Activated naive CD4-positive, alpha-beta T cell treated with anti-CD3 and anti-CD28 coated beads for 36 hours (primary cell): ENCODE measurements around the gene PLB1. TPM values are rescaled to one million over a fixed set of nuclear protein-coding genes. Genes with fewer than 3 reads are reported as not detected.

ENCODE experiments used
- CTCF ChIA-PET: fragments of 350-600 bp; sonication (Branson Sonifier 250); formaldehyde crosslinking; loops from one replicate; lab custom pipeline; 2021; ENCODE audit warnings: antibody characterized with exemption; lab: Charles Lee
- DNase-seq: peaks from one replicate; pipeline ENCODE4 v3.0.0-alpha.2; 2020
- H3K27ac Mint-ChIP-seq: one replicate; pipeline ENCODE4 v1.8.0; 2021; ENCODE audit warnings: mild to moderate bottlenecking, mixed read lengths
- H3K27me3 Mint-ChIP-seq: one replicate; pipeline ENCODE4 v1.8.0; 2021; ENCODE audit warnings: low read depth, mixed read lengths
- H3K36me3 Mint-ChIP-seq: one replicate; pipeline ENCODE4 v1.8.0; 2021; ENCODE audit warnings: low read depth, mixed read lengths
- H3K4me1 Mint-ChIP-seq: one replicate; pipeline ENCODE4 v1.8.0; 2021; ENCODE audit warnings: low read depth, mixed read lengths
- H3K4me3 Mint-ChIP-seq: one replicate; pipeline ENCODE4 v1.8.0; 2021; ENCODE audit warnings: mild to moderate bottlenecking, moderate library complexity, mixed read lengths
- H3K9me3 Mint-ChIP-seq: one replicate; pipeline ENCODE4 v1.8.0; 2021; ENCODE audit warnings: mixed read lengths
- intact Hi-C: fragments of 100-400 bp; cut with micrococcal nuclease; formaldehyde crosslinking; loops from one replicate; pipeline ENCODE4 v1.15.1; 2023
- total RNA-seq, 2 experiments: library from RNA; stranded (reverse); gene quantifications; one replicate each; pipeline ENCODE4 v1.2.3, GENCODE V29; 2021

PLB1 gene
- total RNA-seq, 2 experiments from 2014 or later, result 1.3 to 1.6 TPM

- Mint-ChIP-seq H3K27me3 (no peaks in the 10 kb centered on the region), H3K36me3 (no peaks in the 10 kb centered on the region), H3K9me3 (no peaks in the 10 kb centered on the region), H3K27ac (no peak overlapping the region), H3K4me3 (no peak overlapping the region), H3K4me1 (no peaks in the 10 kb centered on the region)
- CTCF ChIA-PET, result interaction anchor here (1.6 kb wide), 1 partner anchor 10 kb away, joined by 3 read pairs; no protein-coding TSS in a partner anchor
- intact Hi-C loops, result no loop called here
- no peak for DNase-seq
Measured at GRCh38 chr2:28558918-28559317, 63.1 kb downstream of the PLB1 start.

GRCh38 chr2:28563869-28564268 lies 68.0 kb downstream of the PLB1 start:
- intact Hi-C loops, result loop anchor here (10.0 kb wide), 1 partner anchor 809 kb away; no protein-coding TSS in a partner anchor
- Mint-ChIP-seq H3K27me3 (no peaks in the 10 kb centered on the region), H3K4me1 (peaks cover 8% of the 10 kb centered on the region), H3K4me3 (no peak overlapping the region), H3K27ac (no peak overlapping the region), H3K36me3 (no peaks in the 10 kb centered on the region), H3K9me3 (no peaks in the 10 kb centered on the region)
- DNase-seq, result no peak
- CTCF ChIA-PET, result interaction anchor here (0.6 kb wide), 1 partner anchor 61 kb away, joined by 3 read pairs; no protein-coding TSS in a partner anchor

- no peaks in the 10 kb centered on the region for H3K9me3 Mint-ChIP-seq
- H3K27me3 Mint-ChIP-seq, result no peaks in the 10 kb centered on the region
- CTCF ChIA-PET, result interaction anchor here (0.6 kb wide), 1 partner anchor 61 kb away, joined by 3 read pairs; no protein-coding TSS in a partner anchor
- no peak overlapping the region for H3K4me3 Mint-ChIP-seq
- intact Hi-C loops, result loop anchor here (10.0 kb wide), 1 partner anchor 810 kb away; no protein-coding TSS in a partner anchor
- no peak overlapping the region for H3K27ac Mint-ChIP-seq
- DNase-seq, result no peak
- H3K4me1 Mint-ChIP-seq, result peaks cover 8% of the 10 kb centered on the region
- no peaks in the 10 kb centered on the region for H3K36me3 Mint-ChIP-seq
Measured at GRCh38 chr2:28564346-28564745, 68.5 kb downstream of the PLB1 start.

- Mint-ChIP-seq H3K27me3 (no peaks in the 10 kb centered on the region), H3K9me3 (no peaks in the 10 kb centered on the region), H3K36me3 (no peaks in the 10 kb centered on the region), H3K27ac (no peak overlapping the region), H3K4me3 (no peak overlapping the region), H3K4me1 (peaks cover 8% of the 10 kb centered on the region)
- CTCF ChIA-PET, result interaction anchor here (0.7 to 1.3 kb wide), 2 partner anchors 15 to 331 kb away, joined by 3 to 4 read pairs; no protein-coding TSS in a partner anchor
- no peak for DNase-seq
- intact Hi-C loops, result loop anchor here (5.0 to 10.0 kb wide), 4 partner anchors 447 to 810 kb away; partner anchors contain the start of gene CLIP4
Measured at GRCh38 chr2:28565033-28565432, 69.2 kb downstream of the PLB1 start.

GRCh38 chr2:28565720-28566295 lies 69.9 kb downstream of the PLB1 start:
- no peaks in the 10 kb centered on the region for H3K36me3 Mint-ChIP-seq
- intact Hi-C loops, result loop anchor here (1.0 to 10.0 kb wide), 8 partner anchors 18 to 811 kb away; partner anchors contain the start of genes CLIP4, TRMT61B and WDR43
- no peaks in the 10 kb centered on the region for H3K27me3 Mint-ChIP-seq
- H3K4me3 Mint-ChIP-seq, result peak overlapping the region; percentile 83
- no peak overlapping the region for H3K27ac Mint-ChIP-seq
- DNase-seq, result no peak
- peaks cover 8% of the 10 kb centered on the region for H3K4me1 Mint-ChIP-seq
- CTCF ChIA-PET, result interaction anchor here (0.5 to 3.1 kb wide), 17 partner anchors 8 to 677 kb away, joined by 3 to 21 read pairs (median 4); no protein-coding TSS in a partner anchor
- peaks cover 1% of the 10 kb centered on the region for H3K9me3 Mint-ChIP-seq

GRCh38 chr2:28566521-28567041 lies 70.7 kb downstream of the PLB1 start:
- Mint-ChIP-seq H3K9me3 (peaks cover 6% of the 10 kb centered on the region), H3K36me3 (no peaks in the 10 kb centered on the region), H3K27ac (peak overlapping the region; percentile 71), H3K4me1 (peaks cover 8% of the 10 kb centered on the region), H3K4me3 (peak overlapping the region; percentile 83), H3K27me3 (no peaks in the 10 kb centered on the region)
- DNase-seq, result peak; percentile 93
- intact Hi-C loops, result loop anchor here (1.0 to 10.0 kb wide), 12 partner anchors 18 to 812 kb away; partner anchors contain the start of genes CLIP4, SPDYA, TRMT61B and WDR43
- CTCF ChIA-PET, result interaction anchor here (0.5 to 3.1 kb wide), 20 partner anchors 9 to 677 kb away, joined by 3 to 21 read pairs (median 4); partner anchors contain the start of gene WDR43

- no peaks in the 10 kb centered on the region for H3K27me3 Mint-ChIP-seq
- H3K27ac Mint-ChIP-seq, result peak overlapping the region; percentile 71
- H3K9me3 Mint-ChIP-seq, result peaks cover 6% of the 10 kb centered on the region
- no peaks in the 10 kb centered on the region for H3K36me3 Mint-ChIP-seq
- intact Hi-C loops, result loop anchor here (1.0 to 10.0 kb wide), 8 partner anchors 186 to 812 kb away; partner anchors contain the start of genes CLIP4 and SPDYA
- DNase-seq, result peak; percentile 51
- H3K4me1 Mint-ChIP-seq, result peaks cover 8% of the 10 kb centered on the region
- peak overlapping the region; percentile 83 for H3K4me3 Mint-ChIP-seq
- CTCF ChIA-PET, result interaction anchor here (0.6 to 3.1 kb wide), 20 partner anchors 9 to 444 kb away, joined by 3 to 21 read pairs (median 4); partner anchors contain the start of gene WDR43
Measured at GRCh38 chr2:28567061-28567471, 71.2 kb downstream of the PLB1 start.

- peaks cover 8% of the 10 kb centered on the region for H3K4me1 Mint-ChIP-seq
- no peaks in the 10 kb centered on the region for H3K36me3 Mint-ChIP-seq
- peaks cover 6% of the 10 kb centered on the region for H3K9me3 Mint-ChIP-seq
- CTCF ChIA-PET, result interaction anchor here (0.6 to 3.1 kb wide), 13 partner anchors 10 to 344 kb away, joined by 3 to 21 read pairs (median 3); no protein-coding TSS in a partner anchor
- peak overlapping the region; percentile 83 for H3K4me3 Mint-ChIP-seq
- no peak overlapping the region for H3K27ac Mint-ChIP-seq
- intact Hi-C loops, result loop anchor here (5.0 to 10.0 kb wide), 4 partner anchors 444 to 813 kb away; partner anchors contain the start of gene CLIP4
- DNase-seq, result no peak
- H3K27me3 Mint-ChIP-seq, result no peaks in the 10 kb centered on the region
Measured at GRCh38 chr2:28568036-28568435, 72.2 kb downstream of the PLB1 start.

GRCh38 chr2:28568533-28568932 lies 72.7 kb downstream of the PLB1 start:
- CTCF ChIA-PET, result interaction anchor here (1.0 to 3.1 kb wide), 5 partner anchors 10 to 250 kb away, joined by 3 to 21 read pairs (median 3); no protein-coding TSS in a partner anchor
- intact Hi-C loops, result loop anchor here (5.0 to 10.0 kb wide), 4 partner anchors 444 to 814 kb away; partner anchors contain the start of gene CLIP4
- Mint-ChIP-seq H3K9me3 (peaks cover 6% of the 10 kb centered on the region), H3K27me3 (no peaks in the 10 kb centered on the region), H3K36me3 (no peaks in the 10 kb centered on the region), H3K4me3 (no peak overlapping the region), H3K4me1 (peaks cover 8% of the 10 kb centered on the region), H3K27ac (no peak overlapping the region)
- DNase-seq, result no peak

- H3K27ac Mint-ChIP-seq, result no peak overlapping the region
- H3K4me3 Mint-ChIP-seq, result no peak overlapping the region
- no peaks in the 10 kb centered on the region for H3K27me3 Mint-ChIP-seq
- H3K9me3 Mint-ChIP-seq, result peaks cover 6% of the 10 kb centered on the region
- intact Hi-C loops, result no loop called here
- DNase-seq, result no peak
- H3K4me1 Mint-ChIP-seq, result peaks cover 8% of the 10 kb centered on the region
- H3K36me3 Mint-ChIP-seq, result no peaks in the 10 kb centered on the region
- CTCF ChIA-PET, result interaction anchor here (1.0 to 1.2 kb wide), 2 partner anchors 10 to 77 kb away, joined by 3 to 4 read pairs; no protein-coding TSS in a partner anchor
Measured at GRCh38 chr2:28570431-28570830, 74.6 kb downstream of the PLB1 start.

GRCh38 chr2:28576714-28577113 lies 80.9 kb downstream of the PLB1 start:
- intact Hi-C loops, result no loop called here
- no peak for DNase-seq
- Mint-ChIP-seq H3K4me3 (no peak overlapping the region), H3K36me3 (no peaks in the 10 kb centered on the region), H3K27me3 (no peaks in the 10 kb centered on the region), H3K27ac (no peak overlapping the region), H3K9me3 (no peaks in the 10 kb centered on the region), H3K4me1 (no peaks in the 10 kb centered on the region)
- CTCF ChIA-PET, result no interaction called here
